GM18907 (cell line): ENCODE measurements around the gene ACCS.

ENCODE experiments used
- ATAC-seq: cut with Tn5 transposase; IDR thresholded peaks from one replicate; pipeline ENCODE4 v1.9.1; 2021; ENCODE audit warnings: mild to moderate bottlenecking, moderate library complexity; ENCODE audit not compliant: unreplicated experiment

The ACCS gene

GRCh38 chr11:44126304-44126703 lies 60.2 kb downstream of the ACCS start:
- no peak for ATAC-seq

DNA sequence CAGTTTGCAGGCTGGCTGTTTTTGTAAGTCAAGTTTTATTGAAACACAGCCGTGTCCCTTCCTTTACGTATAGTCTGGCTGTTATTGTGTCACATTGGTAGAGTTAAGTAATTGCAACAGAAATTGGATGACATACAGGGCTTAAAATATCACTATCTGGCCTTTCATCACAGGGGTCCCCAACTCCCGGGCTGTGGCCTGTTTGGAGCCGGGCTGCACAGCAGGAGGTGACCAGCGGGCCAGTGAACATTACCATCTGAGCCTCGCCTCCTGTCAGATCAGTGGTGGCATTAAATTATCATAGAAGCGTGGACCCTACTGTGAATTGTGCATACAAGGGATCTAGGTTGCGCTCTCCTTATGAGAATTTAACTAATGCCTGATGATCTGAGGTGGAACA lies 61.1 kb downstream of the ACCS start:
- ATAC-seq: no peak

DNA sequence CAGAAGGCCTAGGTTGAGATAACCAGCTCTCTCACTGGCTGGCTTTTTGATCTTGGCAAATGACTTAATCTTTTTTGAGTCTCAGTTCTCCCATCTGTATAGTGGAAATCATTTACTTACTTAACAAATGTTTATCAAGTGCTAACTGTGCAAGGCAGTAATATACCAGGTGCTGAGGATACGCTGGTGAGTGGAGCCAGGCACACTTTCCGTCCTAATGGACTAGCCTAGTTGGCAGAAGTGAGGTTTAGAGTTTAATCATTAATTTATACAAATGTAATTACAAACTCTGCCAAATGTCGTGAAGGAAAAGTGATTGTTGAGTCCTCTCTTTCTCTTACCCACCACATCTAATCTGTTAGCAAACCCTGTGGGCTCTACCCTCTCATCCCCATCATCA lies 62.7 kb downstream of the ACCS start:
- no peak for ATAC-seq

GRCh38 chr11:44130751-44131150 lies 64.7 kb downstream of the ACCS start:
- ATAC-seq: no peak

DNA sequence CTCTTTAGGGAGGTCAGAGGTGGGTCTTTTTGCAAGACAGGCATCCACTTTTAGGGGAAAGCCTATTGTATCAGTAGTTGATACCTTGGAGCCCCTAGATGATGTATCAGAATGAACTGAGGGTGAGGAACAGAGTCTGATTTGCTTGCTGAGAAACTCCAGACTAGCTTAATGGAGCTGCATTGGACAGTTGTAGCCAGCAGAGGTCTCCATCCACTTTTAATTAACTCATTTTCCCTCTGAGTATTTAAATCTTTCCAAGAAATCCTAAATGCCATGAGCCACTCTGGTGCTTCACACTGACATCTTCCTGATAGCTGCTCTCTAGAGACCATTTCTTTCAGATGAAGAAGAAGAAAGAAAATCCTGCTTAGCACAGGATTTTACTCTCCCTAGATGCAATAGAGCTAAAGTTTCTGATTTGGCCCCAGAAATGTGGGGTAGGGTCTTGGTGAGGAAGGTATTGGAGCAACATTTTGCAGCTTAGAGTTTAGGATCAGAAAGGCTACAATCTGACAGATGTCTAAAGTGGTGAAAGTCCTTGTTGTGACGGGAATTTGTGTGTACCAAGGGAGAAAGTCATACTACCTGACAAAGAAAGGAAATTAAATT lies 67.4 kb downstream of the ACCS start:
- ATAC-seq: no peak
